GM21423 (cell line): ENCODE results near the gene FIGLA.

ENCODE experiments used
- ATAC-seq: cut with Tn5 transposase; IDR thresholded peaks from one replicate; pipeline ENCODE4 v1.9.1; 2021; ENCODE audit warnings: mild to moderate bottlenecking, moderate library complexity; ENCODE audit not compliant: unreplicated experiment

FIGLA gene

GRCh38 chr2:70790136-70790828, at the start of gene FIGLA:
Gene FIGLA, minus strand, starts transcription at chr2:70790643. Its CDS starts 5 bp downstream, at chr2:70790638.
- ATAC-seq: no peak

GRCh38 chr2:70837980-70838925, 47.8 kb upstream of the FIGLA start:
- no peak for ATAC-seq

GRCh38 chr2:70835643-70836042, 45.2 kb upstream of the FIGLA start, which contains the start of gene CD207:
Gene CD207, minus strand, starts transcription at chr2:70835816. Its CDS starts 40 bp downstream, at chr2:70835776.
- ATAC-seq: no peak

GRCh38 chr2:70834881-70835280, 44.4 kb upstream of the FIGLA start:
- ATAC-seq: no peak

GRCh38 chr2:70834106-70834505, 43.7 kb upstream of the FIGLA start:
- ATAC-seq: no peak

GRCh38 chr2:70833246-70833645, 42.8 kb upstream of the FIGLA start:
- no peak for ATAC-seq

- ATAC-seq: no peak
Observed at GRCh38 chr2:70832386-70832785, 41.9 kb upstream of the FIGLA start.

- ATAC-seq: no peak
Observed at GRCh38 chr2:70831861-70832260, 41.4 kb upstream of the FIGLA start.

- ATAC-seq: no peak
Observed at GRCh38 chr2:70830366-70830765, 39.9 kb upstream of the FIGLA start.

GRCh38 chr2:70829916-70830315, 39.5 kb upstream of the FIGLA start:
- ATAC-seq: no peak

GRCh38 chr2:70828914-70829824, 38.7 kb upstream of the FIGLA start:
- ATAC-seq: no peak

GRCh38 chr2:70828115-70828514, 37.7 kb upstream of the FIGLA start:
- ATAC-seq: no peak

GRCh38 chr2:70827388-70827787, 36.9 kb upstream of the FIGLA start:
- ATAC-seq: no peak

- no peak for ATAC-seq
Observed at GRCh38 chr2:70826696-70827350, 36.4 kb upstream of the FIGLA start.

GRCh38 chr2:70823249-70823648, 32.8 kb upstream of the FIGLA start:
- ATAC-seq: no peak

- no peak for ATAC-seq
Observed at GRCh38 chr2:70822843-70823242, 32.4 kb upstream of the FIGLA start.

GRCh38 chr2:70820499-70820898, 30.1 kb upstream of the FIGLA start, which contains the start of gene CLEC4F:
Gene CLEC4F, minus strand, starts transcription at chr2:70820599. Its CDS starts 76 bp downstream, at chr2:70820523.
- ATAC-seq: no peak

GRCh38 chr2:70817284-70817954, 27.0 kb upstream of the FIGLA start:
- ATAC-seq: no peak

GRCh38 chr2:70816726-70817125, 26.3 kb upstream of the FIGLA start:
- ATAC-seq: no peak
